HG03025 (cell line): ENCODE data around the gene GRK2.
A peak's percentile ranks its signal among the peaks of the same experiment; 100 is the strongest.

Source experiments
- ATAC-seq: cut with Tn5 transposase; IDR thresholded peaks from one replicate; pipeline ENCODE4 v1.9.1; 2021; ENCODE audit warnings: mild to moderate bottlenecking, moderate library complexity; ENCODE audit not compliant: unreplicated experiment, low FRiP score

GRK2 gene

DNA sequence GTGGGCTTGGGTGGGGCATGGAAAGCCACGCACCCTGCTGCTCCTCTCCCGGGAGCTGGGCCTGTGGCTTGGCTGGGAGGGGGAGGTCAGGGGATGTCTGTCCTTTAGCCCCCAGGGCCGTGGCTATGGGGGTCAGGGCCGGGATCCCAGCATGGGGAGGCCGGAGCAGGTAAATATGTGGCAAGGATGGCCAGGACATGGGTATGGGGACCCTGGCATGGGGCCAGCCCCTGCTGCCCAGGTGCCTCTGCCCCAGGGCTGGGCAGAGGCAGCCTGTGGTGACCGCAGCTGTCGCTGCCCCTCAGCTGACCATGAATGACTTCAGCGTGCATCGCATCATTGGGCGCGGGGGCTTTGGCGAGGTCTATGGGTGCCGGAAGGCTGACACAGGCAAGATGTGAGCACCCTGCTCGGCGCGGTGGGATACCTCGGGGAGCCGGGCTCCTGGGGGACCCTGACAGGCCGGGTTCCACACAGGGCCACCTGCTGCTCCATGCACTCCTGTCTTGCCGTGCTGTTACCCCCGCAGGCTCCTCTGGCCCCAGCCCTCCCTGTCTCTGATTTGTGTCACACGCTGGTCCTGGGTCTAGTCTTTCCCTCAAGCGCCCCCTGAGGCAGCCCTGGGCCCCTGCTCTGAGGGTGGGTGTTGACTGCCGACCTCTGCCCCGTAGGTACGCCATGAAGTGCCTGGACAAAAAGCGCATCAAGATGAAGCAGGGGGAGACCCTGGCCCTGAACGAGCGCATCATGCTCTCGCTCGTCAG, 14.7 kb downstream of the GRK2 start:
- no peak for ATAC-seq

DNA sequence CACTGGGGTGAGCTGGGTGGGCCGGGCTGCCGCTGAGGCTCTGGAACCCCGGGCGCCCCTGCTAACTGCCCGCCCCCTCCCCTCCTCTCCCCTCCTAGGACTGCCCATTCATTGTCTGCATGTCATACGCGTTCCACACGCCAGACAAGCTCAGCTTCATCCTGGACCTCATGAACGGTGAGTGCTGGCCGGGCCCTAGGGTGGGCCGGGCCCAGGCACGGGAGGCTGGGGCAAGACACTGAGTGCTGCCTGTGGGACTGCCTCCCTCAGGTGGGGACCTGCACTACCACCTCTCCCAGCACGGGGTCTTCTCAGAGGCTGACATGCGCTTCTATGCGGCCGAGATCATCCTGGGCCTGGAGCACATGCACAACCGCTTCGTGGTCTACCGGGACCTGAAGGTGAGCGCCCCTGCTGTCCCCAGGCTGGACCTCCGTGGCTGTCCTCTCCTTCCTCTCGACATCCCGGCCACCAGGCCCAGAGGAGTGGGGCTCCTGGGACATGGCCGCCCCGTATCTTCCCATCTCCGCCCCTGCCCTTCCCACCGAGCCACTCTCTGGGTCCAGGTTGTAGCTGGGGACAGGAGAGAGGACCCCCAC, 15.4 kb downstream of the GRK2 start:
- no peak for ATAC-seq

DNA sequence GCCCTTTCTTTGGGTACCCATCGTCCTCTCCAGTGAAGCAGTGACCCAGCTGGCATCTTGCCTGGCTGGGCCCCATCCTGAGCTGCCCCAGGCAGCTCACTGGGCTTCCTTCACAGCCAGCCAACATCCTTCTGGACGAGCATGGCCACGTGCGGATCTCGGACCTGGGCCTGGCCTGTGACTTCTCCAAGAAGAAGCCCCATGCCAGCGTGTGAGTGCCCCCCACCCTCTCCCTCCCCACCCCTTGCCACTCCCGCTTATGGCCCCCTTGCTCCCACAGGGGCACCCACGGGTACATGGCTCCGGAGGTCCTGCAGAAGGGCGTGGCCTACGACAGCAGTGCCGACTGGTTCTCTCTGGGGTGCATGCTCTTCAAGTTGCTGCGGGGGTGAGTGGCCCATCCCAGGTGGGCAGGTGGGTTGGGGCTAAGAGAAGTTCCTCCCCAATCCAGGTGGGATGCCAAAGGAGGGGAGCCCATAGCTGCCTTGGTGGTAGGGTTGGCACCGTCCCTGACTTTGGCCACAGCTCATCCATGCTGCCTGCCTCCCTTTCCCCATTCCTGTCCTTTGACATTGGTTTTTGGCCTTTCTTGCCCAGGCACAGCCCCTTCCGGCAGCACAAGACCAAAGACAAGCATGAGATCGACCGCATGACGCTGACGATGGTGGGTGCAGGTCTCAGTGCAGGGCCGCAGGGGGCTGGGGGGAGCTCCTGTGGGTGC, 16.0 kb downstream of the GRK2 start:
- no peak for ATAC-seq

DNA sequence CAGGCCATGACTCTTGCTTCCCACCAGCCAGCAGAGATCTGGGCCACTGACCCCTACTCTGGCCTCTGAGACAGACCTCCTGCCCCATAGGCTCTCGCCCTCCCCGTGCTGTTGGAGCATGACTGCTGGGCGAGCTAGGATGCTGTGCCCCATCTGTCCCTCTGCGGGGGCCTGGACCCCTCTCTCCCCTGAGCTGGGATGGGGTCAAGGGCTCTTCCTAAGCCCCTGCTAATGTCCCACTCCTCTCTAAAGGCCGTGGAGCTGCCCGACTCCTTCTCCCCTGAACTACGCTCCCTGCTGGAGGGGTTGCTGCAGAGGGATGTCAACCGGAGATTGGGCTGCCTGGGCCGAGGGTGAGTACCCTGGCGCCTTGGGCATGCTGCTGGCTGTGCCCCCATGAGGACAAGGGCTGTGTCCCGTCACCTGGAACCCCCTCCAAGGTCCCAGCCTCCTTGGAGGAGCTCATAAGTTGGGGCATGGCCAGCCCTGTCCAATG, 16.7 kb downstream of the GRK2 start:
- ATAC-seq, result no peak

DNA sequence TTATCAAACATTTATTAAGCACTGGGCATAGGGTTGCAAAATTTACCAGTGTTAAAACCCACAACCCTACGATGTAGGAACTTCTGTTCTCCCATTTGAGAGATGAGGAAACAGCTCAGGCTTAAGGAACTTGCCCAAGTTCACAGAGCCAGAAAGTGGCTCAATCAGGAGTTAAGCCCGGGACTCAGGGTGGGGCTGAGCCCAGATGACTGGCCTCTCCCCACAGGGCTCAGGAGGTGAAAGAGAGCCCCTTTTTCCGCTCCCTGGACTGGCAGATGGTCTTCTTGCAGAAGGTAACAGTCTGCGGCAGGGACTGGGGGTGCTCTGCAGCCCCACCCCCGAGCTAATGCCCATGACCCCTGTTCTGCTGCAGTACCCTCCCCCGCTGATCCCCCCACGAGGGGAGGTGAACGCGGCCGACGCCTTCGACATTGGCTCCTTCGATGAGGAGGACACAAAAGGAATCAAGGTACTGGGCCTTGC, 17.2 kb downstream of the GRK2 start:
- ATAC-seq, result no peak

DNA sequence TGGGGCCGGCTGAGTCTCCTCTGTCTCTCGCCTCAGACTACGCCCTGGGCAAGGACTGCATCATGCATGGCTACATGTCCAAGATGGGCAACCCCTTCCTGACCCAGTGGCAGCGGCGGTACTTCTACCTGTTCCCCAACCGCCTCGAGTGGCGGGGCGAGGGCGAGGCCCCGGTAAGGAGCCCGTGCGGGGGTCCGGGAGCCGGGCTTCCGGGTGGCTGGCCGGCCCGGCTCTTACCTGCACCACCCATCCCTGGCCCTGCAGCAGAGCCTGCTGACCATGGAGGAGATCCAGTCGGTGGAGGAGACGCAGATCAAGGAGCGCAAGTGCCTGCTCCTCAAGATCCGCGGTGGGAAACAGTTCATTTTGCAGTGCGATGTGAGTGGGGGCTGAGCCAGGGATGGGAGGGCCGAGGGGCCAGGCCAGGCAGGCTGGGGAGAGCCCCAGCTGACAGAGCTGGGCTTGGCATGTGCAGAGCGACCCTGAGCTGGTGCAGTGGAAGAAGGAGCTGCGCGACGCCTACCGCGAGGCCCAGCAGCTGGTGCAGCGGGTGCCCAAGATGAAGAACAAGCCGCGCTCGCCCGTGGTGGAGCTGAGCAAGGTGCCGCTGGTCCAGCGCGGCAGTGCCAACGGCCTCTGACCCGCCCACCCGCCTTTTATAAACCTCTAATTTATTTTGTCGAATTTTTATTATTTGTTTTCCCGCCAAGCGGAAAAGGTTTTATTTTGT, 18.7 kb downstream of the GRK2 start:
- ATAC-seq, result no peak

DNA sequence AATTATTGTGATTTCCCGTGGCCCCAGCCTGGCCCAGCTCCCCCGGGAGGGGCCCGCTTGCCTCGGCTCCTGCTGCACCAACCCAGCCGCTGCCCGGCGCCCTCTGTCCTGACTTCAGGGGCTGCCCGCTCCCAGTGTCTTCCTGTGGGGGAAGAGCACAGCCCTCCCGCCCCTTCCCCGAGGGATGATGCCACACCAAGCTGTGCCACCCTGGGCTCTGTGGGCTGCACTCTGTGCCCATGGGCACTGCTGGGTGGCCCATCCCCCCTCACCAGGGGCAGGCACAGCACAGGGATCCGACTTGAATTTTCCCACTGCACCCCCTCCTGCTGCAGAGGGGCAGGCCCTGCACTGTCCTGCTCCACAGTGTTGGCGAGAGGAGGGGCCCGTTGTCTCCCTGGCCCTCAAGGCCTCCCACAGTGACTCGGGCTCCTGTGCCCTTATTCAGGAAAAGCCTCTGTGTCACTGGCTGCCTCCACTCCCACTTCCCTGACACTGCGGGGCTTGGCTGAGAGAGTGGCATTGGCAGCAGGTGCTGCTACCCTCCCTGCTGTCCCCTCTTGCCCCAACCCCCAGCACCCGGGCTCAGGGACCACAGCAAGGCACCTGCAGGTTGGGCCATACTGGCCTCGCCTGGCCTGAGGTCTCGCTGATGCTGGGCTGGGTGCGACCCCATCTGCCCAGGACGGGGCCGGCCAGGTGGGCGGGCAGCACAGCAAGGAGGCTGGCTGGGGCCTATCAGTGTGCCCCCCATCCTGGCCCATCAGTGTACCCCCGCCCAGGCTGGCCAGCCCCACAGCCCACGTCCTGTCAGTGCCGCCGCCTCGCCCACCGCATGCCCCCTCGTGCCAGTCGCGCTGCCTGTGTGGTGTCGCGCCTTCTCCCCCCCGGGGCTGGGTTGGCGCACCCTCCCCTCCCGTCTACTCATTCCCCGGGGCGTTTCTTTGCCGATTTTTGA, 19.5 kb downstream of the GRK2 start:
- ATAC-seq, result no peak

DNA sequence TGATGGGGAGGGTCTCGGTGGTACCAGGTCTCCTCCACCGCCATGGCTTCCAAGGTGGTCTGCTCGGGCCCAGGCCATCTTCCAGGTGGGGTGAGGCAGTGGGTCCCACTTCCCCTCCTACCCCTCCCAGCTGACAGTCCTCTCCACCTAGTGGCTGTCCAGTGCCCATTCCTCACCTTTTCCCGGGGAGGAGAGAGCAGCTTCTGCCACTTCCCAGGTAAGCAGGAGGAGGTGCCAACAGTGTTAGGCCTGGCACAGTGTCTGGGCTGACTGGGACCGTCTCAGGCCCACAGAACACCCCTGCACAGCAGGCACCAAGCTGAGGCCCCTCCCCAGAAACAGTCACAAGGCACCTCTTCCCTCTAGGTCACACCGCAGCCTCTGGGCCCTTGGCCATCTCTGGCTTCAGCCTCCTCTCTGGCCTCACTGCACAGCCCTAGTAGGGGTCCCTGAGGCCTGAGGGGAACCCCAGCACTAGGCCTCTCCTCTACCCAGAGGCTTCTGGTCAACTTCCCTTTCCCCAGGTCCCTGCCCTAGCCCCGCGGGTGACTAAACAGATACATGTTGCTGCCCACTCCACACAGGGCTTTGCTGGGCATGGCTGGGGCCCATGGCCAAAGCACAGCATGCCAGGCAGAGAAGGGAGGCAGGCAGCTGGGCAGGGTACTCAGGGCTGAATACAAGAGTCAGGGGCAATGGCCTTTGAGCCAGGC, 20.5 kb downstream of the GRK2 start:
- ATAC-seq, result no peak

DNA sequence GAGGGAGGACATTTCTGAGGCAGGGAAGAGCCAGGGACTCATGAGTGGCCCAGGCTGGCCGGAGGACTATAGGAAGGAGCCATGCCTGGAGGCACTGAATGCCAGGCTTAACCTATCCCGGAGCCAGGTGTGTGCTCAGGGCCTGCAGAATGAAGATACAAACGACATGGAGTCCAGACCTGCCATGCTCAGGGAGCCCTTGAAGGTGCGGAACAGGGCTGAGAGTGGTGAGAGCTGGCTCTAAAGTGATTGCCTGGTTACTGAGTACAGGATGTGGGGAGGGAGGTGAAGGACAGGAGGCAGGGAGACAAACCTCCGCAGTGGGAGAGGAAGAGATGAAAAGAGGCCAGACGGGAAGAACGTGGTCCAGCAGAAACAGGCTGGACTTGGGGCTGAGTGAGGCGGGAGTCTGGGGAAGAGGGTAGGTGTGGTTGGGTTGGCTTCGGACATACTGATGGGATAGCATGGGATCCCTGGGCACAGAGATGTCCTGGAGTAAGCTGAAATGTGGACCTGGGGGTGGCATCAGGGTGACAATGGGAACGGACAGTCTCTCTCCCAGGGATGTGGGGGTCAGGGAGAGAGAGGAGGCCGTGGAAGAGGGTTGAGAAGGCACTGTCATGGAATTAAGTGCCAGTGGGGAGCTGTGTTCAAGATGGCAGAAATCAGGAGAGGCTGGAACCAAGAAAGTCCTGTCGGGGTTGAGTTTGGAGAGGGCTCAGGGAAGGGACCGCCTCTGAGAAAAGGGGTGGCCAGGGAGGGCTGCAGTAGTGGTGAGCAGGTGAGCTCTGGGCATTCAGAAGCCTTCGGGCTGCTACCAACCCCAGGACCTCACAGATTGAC, 21.3 kb downstream of the GRK2 start:
- no peak for ATAC-seq

DNA sequence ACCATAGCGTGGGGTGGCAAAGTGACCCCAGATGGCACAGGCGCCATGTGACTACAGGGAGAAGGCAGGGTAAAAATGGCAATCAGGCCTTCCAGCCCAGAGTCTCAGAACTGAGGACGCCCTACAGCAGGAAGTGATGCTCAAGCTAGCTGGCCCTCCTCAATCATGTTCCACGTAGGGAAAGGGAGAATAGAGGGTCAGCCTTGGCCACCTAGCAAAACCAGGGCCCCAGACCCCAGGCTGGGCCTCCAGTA, 21.9 kb downstream of the GRK2 start:
- no peak for ATAC-seq

DNA sequence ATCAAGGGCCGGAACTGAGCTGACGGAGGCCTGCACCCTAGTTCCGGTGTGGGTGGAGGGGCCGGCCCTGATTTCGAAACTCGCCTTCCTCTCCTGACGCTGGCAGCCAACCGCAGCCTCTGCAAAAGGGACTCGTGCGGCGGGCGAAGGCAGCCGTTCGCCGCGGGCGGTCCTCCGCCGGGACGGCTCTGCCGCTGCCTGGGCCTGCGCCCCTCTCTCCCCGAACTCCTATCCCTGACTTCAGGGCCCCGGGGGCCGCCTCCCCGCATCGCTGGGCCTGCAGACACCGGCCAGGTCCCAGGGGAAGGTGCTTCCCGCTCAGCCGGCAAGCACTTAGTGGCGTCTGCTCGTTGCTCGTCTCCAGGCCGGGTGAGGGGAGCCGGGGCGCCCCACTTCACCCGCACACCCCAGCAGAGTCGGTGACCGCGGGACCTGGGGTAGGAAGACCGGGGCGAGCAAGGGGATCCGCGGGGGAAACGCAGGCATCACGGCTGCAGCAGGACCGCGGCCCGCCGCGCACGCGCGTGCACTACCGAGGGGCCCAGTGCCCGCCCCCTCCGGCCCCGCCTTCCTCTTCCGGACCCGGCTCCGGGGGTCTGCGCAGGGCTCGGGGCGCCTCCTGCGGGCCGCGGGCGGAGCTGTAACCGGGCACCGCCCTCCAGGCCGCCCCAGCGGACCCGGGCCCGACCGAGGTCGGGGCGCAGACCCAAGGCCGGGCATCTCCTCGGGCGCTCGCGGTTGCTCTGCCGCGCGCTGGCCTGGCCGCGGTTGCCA, 22.4 kb downstream of the GRK2 start:
- peak; percentile 53 for ATAC-seq

DNA sequence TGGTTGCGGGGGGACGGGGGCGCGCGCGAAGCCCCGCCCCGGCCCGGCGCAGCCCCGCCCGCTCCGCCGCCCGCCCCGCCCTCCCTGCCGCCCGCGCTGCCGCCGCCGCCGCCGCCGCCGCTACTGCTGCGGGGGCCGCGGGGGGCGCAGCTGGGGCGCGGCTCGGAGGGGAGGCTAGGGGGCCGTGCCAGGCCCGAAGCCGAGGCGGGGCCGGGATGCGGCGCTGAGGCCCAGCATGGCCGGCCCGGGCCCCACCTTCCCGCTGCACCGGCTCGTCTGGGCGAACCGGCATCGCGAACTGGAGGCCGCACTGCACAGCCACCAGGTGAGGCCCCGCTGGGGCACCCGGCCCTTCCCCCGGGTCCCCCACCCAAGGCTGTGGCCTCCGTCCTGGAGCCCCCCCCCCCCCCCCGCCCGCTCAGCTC, 23.0 kb downstream of the GRK2 start, which contains the start of gene ANKRD13D:
TSS of gene ANKRD13D (plus strand) at position 78 of the 425 bp plus-strand sequence. CDS start at position 236, 158 bp downstream.
- peak; percentile 33 for ATAC-seq

DNA sequence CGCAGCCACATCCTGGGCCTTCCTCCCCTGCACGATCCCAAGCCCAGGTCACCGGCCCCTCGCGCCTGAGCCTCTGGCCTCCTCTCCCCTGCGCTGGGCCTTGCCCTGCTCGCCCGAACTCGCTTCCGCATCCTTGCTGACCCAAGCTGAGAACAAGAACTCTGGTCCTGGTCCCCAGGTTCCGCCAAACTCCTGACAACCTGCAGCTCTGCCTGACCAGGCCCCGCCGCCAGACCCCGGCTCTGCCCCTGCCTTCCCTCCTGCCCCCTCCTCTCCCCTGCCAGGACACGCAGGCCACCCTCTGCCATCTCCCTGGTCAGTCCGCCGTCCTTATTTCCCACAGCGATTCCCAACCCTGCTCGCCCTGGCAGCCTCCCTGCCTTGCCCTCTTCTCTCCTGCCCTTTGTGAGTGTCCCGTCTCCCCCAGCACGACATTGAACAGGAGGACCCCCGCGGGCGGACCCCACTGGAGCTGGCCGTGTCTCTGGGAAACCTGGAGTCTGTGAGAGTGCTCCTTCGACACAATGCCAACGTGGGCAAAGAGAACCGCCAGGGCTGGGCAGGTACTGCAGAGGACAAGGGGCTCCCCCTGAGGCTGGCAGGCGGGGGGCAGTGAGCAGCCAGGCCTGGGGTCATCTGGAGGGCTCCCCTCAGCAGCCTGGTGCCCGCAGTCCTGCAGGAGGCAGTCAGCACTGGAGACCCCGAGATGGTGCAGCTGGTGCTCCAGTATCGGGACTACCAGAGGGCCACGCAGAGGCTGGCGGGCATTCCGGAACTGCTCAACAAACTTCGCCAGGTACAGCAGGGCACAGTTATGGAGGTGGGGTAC, 23.6 kb downstream of the GRK2 start:
- no peak for ATAC-seq

DNA sequence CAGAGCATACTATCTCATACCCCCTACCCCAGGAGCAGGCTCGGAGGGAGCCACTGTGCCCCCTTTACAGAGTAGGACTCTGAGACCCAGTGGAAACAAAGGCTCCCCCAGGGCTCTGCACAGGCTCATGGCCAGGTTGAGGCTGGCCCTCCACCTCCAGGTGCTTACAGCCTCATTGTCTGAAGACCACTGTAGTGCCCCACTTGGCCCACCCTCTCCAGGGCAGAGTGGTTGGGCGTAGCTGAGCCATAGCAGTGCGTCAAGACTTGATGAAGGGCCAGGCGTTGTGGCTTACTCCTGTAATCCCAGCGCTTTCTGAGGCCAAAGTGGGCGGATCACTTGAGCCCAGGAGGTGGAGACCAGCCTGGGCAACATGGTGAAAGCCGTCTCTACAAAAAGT, 24.5 kb downstream of the GRK2 start:
- no peak for ATAC-seq

DNA sequence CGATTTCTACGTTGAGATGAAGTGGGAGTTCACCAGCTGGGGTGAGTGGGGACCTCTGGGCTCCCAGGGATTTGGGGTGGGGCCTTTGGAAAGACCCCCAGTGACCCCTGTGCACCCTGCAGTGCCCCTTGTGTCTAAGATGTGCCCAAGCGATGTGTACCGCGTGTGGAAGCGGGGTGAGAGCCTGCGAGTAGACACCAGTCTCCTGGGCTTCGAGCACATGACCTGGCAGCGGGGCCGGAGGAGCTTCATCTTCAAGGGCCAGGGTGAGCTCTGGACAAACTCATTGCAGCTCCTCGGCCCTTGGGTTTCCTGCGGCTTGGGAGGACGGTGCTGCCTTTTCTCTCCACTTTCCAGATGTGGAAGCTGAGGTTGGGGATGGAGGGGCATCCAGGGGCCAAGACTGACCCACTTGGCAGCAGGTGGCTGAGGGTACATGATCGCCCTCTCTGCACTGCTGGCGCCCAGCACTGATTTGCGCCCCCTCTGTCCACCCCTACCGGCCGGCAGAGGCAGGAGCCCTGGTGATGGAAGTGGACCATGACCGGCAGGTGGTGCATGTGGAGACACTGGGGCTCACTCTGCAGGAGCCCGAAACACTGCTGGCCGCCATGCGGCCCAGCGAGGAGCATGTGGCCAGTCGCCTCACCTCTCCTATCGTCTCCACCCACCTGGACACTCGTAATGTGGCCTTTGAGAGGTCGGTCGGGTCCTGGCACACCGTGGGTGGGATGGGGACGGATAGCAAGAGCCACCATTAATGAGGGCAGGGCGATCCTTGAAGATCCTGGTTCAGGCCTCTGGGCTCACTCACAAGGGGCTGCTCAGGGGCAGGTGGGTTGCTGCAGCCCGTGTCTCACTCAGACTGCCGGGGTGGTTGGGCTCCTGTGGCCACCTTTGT, 25.5 kb downstream of the GRK2 start:
- no peak for ATAC-seq

DNA sequence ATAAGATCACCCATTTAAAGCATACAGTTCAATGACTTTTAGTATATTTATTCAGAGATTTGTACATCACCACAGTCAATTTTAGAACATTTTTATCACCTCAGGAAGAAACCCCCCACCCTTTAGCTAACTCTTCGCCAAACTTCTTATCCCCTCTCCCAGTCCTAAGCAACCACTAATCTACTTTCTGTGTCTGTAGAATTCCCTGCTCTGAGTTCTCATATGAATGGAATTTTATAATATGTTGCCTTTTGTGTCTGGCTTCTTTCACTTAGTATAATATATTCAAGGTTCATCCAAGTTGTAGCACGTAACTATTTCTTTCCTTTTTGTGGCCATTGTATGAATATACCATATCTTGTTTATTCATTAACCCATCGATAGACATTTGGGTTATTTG, 26.4 kb downstream of the GRK2 start:
- ATAC-seq, result no peak
